HG02623 (cell line): ENCODE measurements around the gene GRIN2A.

Experiments
- ATAC-seq: cut with Tn5 transposase; IDR thresholded peaks from one replicate; pipeline ENCODE4 v1.9.1; 2021; ENCODE audit warnings: moderate library complexity; ENCODE audit not compliant: unreplicated experiment

The GRIN2A gene

GRCh38 chr16:10182222-10183053 lies at the start of gene GRIN2A:
TSS of gene GRIN2A (minus strand) at chr16:10182428. CDS start at chr16:10180411, 2,017 bp downstream.
- no peak for ATAC-seq

- no peak for ATAC-seq
Measured at GRCh38 chr16:10231563-10231962, 49.3 kb upstream of the GRIN2A start.

- ATAC-seq: no peak
Measured at GRCh38 chr16:10228779-10229178, 46.6 kb upstream of the GRIN2A start.

- ATAC-seq: no peak
Measured at GRCh38 chr16:10226987-10227306, 44.7 kb upstream of the GRIN2A start.

GRCh38 chr16:10226141-10226986 lies 44.1 kb upstream of the GRIN2A start:
- no peak for ATAC-seq

- no peak for ATAC-seq
Measured at GRCh38 chr16:10225653-10226052, 43.4 kb upstream of the GRIN2A start.

- no peak for ATAC-seq
Measured at GRCh38 chr16:10224850-10225249, 42.6 kb upstream of the GRIN2A start.

GRCh38 chr16:10220942-10221341 lies 38.7 kb upstream of the GRIN2A start:
- ATAC-seq: no peak

GRCh38 chr16:10219742-10220141 lies 37.5 kb upstream of the GRIN2A start:
- no peak for ATAC-seq

GRCh38 chr16:10218490-10219206 lies 36.4 kb upstream of the GRIN2A start:
- ATAC-seq: no peak

GRCh38 chr16:10213748-10214147 lies 31.5 kb upstream of the GRIN2A start:
- ATAC-seq: no peak

- no peak for ATAC-seq
Measured at GRCh38 chr16:10210944-10211343, 28.7 kb upstream of the GRIN2A start.

GRCh38 chr16:10206865-10207264 lies 24.6 kb upstream of the GRIN2A start:
- ATAC-seq: no peak

GRCh38 chr16:10206215-10206614 lies 24.0 kb upstream of the GRIN2A start:
- no peak for ATAC-seq

GRCh38 chr16:10205688-10206087 lies 23.5 kb upstream of the GRIN2A start:
- no peak for ATAC-seq

GRCh38 chr16:10202649-10203048 lies 20.4 kb upstream of the GRIN2A start:
- no peak for ATAC-seq

- ATAC-seq: no peak
Measured at GRCh38 chr16:10200637-10201586, 18.7 kb upstream of the GRIN2A start.

- ATAC-seq: no peak
Measured at GRCh38 chr16:10196999-10197398, 14.8 kb upstream of the GRIN2A start.

- no peak for ATAC-seq
Measured at GRCh38 chr16:10191096-10191495, 8.9 kb upstream of the GRIN2A start.

GRCh38 chr16:10189861-10190390 lies 7.7 kb upstream of the GRIN2A start:
- ATAC-seq: no peak
